Immature natural killer cell (primary cell): ENCODE measurements around the gene NTM. TPM values are rescaled to one million over a fixed set of nuclear protein-coding genes. Genes with fewer than 3 reads are reported as not detected.
"Not testable (repeated sequence)": the region's sequence is repeated elsewhere in the genome, so short reads cannot be mapped to it uniquely, and the experiment has no call there.

ENCODE experiments used
- DNase-seq, 3 donors: peaks; one replicate each; pipeline ENCODE4 v3.0.0; 2022; ENCODE audit warnings: mixed read lengths in 1 of 3
- H3K27ac Mint-ChIP-seq, 6 donors: one replicate each; pipeline ENCODE4 v1.8.0; 2020; ENCODE audit warnings: mixed read lengths in 6 of 6, mild to moderate bottlenecking in 5 of 6, inconsistent platforms in 4 of 6, moderate library complexity in 3 of 6
- H3K27me3 Mint-ChIP-seq, 3 donors: one replicate each; pipeline ENCODE4 v1.8.0; 2020 to 2021; ENCODE audit warnings: low read depth in 3 of 3, mild to moderate bottlenecking in 3 of 3, mixed read lengths in 3 of 3, moderate library complexity in 3 of 3, inconsistent platforms in 1 of 3
- H3K36me3 Mint-ChIP-seq, 3 donors: one replicate each; pipeline ENCODE4 v1.8.0; 2020; ENCODE audit warnings: mixed read lengths in 3 of 3, inconsistent platforms in 2 of 3, mild to moderate bottlenecking in 2 of 3
- H3K4me1 Mint-ChIP-seq, 2 donors: one replicate each; pipeline ENCODE4 v1.8.0; 2020; ENCODE audit warnings: inconsistent platforms in 2 of 2, mild to moderate bottlenecking in 2 of 2, mixed read lengths in 2 of 2, moderate library complexity in 1 of 2
- H3K4me3 Mint-ChIP-seq, 5 donors: one replicate each; pipeline ENCODE4 v1.8.0; 2020; ENCODE audit warnings: mild to moderate bottlenecking in 5 of 5, mixed read lengths in 5 of 5, inconsistent platforms in 3 of 5, moderate library complexity in 3 of 5
- H3K9me3 Mint-ChIP-seq, 6 donors: one replicate each; pipeline ENCODE4 v1.8.0; 2020; ENCODE audit warnings: mild to moderate bottlenecking in 6 of 6, mixed read lengths in 6 of 6, inconsistent platforms in 4 of 6, moderate library complexity in 3 of 6
- polyA plus RNA-seq, 3 donors: library from polyadenylated mRNA; unstranded; fragments of 300-500 nt; fragmentation: Illumina TruSeq; gene quantifications; one replicate each; pipeline ENCODE4 v1.2.3, GENCODE V29; 2021

Gene NTM
- polyA plus RNA-seq, 3 donors from 2014 or later, result not detected

DNA sequence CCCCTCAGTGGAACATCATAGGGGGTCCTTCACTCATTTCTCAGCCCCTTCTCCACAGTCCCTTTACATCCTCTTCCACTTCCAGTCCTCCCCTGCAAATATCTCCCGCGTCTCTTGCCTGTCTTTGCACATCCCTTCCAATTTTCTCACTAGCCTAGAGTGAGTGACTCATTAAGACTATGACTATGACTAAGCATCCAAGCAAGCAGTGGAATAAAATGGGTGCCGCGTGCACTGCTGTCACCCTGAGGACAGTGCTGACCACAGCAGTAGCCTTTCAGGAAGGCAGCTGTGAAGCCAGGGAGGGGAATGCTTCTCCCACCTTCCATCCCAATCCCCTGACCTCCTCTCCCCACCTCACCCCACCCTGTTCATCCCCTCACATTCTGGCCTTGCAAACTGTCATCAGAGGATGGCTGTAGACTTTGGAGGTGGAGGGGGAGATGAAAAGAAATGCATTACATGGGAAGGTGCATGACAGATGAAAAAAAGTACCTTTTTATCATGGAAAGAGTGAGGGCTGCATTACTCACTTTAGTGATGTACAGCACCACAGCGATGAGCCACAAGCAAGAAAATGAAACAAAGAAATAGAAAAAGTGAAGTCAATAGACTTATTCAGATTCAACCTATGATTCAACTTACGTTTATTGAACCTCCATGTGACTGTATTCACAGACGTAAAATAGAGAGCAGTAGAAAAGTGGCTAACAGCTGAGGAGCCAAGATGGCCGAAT lies 948.2 kb downstream of the NTM start:
- Mint-ChIP-seq H3K4me3 (no peak overlapping the region), H3K27ac (no peak overlapping the region), H3K4me1 (no peaks in the 10 kb centered on the region), H3K27me3 (peaks cover 0 to 2% (median 0%) of the 10 kb centered on the region in 3 donors), H3K36me3 (no peaks in the 10 kb centered on the region), H3K9me3 (peaks cover 0 to 7% (median 1%) of the 10 kb centered on the region in 6 donors)
- no peak for DNase-seq

DNA sequence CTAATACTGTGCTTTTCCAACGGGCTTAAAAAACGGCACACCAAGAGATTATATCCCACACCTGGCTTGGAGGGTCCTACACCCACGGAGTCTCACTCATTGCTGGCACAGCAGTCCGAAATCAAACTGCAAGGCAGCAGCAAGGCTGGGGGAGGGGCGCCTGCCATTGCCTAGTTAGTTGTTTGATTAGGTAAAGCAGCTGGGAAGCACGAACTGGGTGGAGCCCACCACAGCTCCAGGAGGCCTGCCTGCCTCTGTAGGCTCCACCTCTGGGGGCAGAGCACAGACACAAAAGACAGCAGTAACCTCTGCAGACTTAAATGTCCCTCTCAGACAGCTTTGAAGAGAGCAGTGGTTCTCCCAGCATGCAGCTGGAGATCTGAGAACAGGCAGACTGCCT lies 949.0 kb downstream of the NTM start:
- DNase-seq, H3K4me1 Mint-ChIP-seq, H3K27ac Mint-ChIP-seq, H3K27me3 Mint-ChIP-seq, H3K4me3 Mint-ChIP-seq, H3K36me3 Mint-ChIP-seq, H3K9me3 Mint-ChIP-seq: not testable (repeated sequence)

DNA sequence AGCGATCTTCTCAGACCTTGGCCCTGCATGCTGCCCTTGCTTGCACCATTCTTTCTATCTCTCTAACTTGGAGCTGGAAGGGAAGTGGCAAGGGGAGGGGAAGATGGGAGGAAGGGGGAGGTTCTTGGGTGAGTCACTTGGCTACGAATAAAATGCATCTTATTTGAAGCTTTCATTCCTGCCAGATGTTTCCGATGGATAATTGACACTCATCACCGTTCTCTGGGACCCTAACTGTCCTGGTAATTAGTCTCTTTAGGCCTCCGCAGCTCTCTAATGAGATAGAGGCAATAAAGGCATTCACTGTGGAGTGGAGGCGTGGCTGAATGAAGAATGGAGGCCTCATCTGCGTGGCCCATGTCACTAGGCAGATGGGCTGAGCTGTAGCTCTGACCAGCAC lies 960.1 kb downstream of the NTM start:
- Mint-ChIP-seq H3K27me3 (peaks cover 0 to 4% (median 3%) of the 10 kb centered on the region in 3 donors), H3K27ac (no peak overlapping the region), H3K4me1 (no peaks in the 10 kb centered on the region), H3K36me3 (peaks cover 0 to 4% (median 0%) of the 10 kb centered on the region in 3 donors), H3K9me3 (peaks cover 2 to 16% (median 7%) of the 10 kb centered on the region in 6 donors), H3K4me3 (no peak overlapping the region)
- DNase-seq, result no peak

DNA sequence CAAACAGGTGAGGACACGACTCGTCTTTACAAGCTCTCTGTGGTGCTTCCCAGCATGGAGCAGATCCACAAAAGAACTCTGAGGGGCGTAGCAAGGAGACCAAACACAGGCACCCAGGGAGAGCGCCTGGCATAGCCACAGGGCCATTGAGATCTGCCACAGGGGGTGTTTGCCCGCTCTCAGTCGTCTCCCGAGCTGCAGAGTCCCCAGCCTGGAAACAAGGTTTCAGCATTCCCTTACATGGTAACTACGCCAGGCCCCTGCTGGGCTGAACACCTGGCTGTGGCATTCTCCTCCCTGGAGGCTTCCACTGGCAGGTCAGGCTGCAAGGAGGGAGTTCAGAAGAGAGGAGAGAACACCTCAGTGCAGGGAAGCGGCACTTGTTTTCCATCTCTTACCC lies 962.1 kb downstream of the NTM start:
- peaks cover 2 to 16% (median 8%) of the 10 kb centered on the region in 6 donors for H3K9me3 Mint-ChIP-seq
- H3K4me1 Mint-ChIP-seq, result no peaks in the 10 kb centered on the region
- H3K36me3 Mint-ChIP-seq, result peaks cover 0 to 4% (median 0%) of the 10 kb centered on the region in 3 donors
- no peak for DNase-seq
- peaks cover 0 to 4% (median 3%) of the 10 kb centered on the region in 3 donors for H3K27me3 Mint-ChIP-seq
- no peak overlapping the region for H3K4me3 Mint-ChIP-seq
- no peak overlapping the region for H3K27ac Mint-ChIP-seq

DNA sequence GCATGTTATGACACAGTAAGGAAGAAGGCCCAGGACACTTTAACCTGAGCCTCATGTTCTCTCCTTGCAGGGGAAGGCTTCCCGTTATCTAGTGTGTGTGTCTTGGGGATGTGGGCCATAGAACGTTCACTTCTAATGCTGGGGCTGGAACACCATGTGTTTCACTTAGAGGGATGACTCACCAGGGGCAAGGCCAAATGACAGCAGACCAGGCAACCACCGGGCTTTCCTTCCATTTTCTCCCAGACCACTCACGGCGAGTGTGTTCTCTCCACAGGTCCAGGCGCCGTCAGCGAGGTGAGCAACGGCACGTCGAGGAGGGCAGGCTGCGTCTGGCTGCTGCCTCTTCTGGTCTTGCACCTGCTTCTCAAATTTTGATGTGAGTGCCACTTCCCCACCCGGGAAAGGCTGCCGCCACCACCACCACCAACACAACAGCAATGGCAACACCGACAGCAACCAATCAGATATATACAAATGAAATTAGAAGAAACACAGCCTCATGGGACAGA lies 964.4 kb downstream of the NTM start:
- H3K9me3 Mint-ChIP-seq, result peaks cover 2 to 16% (median 7%) of the 10 kb centered on the region in 6 donors
- H3K4me1 Mint-ChIP-seq, result no peaks in the 10 kb centered on the region
- no peak for DNase-seq
- H3K36me3 Mint-ChIP-seq, result peaks cover 0 to 4% (median 0%) of the 10 kb centered on the region in 3 donors
- H3K4me3 Mint-ChIP-seq, result no peak overlapping the region
- peaks cover 0 to 3% (median 2%) of the 10 kb centered on the region in 3 donors for H3K27me3 Mint-ChIP-seq
- no peak overlapping the region for H3K27ac Mint-ChIP-seq

DNA sequence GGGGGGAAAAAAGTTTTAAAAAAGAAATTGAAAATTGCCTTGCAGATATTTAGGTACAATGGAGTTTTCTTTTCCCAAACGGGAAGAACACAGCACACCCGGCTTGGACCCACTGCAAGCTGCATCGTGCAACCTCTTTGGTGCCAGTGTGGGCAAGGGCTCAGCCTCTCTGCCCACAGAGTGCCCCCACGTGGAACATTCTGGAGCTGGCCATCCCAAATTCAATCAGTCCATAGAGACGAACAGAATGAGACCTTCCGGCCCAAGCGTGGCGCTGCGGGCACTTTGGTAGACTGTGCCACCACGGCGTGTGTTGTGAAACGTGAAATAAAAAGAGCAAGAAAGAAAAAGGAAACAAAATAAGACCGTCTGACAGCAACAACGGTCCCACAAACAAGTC lies 964.9 kb downstream of the NTM start:
- Mint-ChIP-seq H3K27ac (no peak overlapping the region), H3K4me1 (no peaks in the 10 kb centered on the region), H3K9me3 (peaks cover 0 to 12% (median 6%) of the 10 kb centered on the region in 6 donors), H3K4me3 (no peak overlapping the region), H3K27me3 (peaks cover 0 to 3% (median under 1%) of the 10 kb centered on the region in 3 donors), H3K36me3 (peaks cover 0 to 4% (median 0%) of the 10 kb centered on the region in 3 donors)
- DNase-seq, result no peak

DNA sequence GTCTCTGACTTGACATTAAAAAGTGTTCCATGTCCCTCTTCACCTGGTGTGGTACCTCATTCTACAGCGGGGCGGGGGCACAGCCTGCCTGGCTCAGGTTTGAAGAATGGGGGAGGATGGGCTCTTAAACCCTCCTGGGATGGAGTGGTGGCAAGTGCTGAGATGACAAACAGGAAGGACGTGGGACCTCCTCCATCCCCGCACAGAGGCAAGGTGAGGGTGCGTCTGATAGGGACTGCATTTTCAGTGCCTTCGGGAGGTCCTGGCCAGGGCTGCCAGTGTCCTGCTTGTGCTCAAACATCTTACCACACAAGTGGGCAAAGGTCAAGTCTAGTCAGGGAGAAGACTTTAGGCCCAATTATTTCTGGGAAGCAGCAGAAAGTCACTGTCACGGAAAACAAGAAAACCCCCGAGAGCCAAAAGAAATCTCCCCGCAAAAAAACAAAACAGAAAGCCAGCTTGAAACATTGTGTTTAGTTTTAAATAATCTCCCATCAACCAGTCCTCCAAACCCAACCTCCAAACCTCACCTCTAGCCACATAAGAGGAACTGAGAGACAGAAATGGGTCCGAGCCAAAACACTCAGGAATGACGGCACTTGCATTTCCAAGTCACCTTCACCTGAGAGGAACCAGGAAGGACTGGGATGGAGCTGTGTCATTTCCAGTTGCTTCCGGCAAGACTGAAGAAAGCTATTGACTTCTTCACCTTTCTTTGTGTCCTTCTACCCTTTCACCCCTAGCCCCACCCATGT lies 966.5 kb downstream of the NTM start:
- no peak for DNase-seq
- no peaks in the 10 kb centered on the region for H3K4me1 Mint-ChIP-seq
- H3K27me3 Mint-ChIP-seq, result peaks cover 0 to 2% (median 0%) of the 10 kb centered on the region in 3 donors
- no peak overlapping the region for H3K27ac Mint-ChIP-seq
- H3K9me3 Mint-ChIP-seq, result peaks cover 0 to 9% (median 3%) of the 10 kb centered on the region in 6 donors
- no peak overlapping the region for H3K4me3 Mint-ChIP-seq
- H3K36me3 Mint-ChIP-seq, result no peaks in the 10 kb centered on the region

DNA sequence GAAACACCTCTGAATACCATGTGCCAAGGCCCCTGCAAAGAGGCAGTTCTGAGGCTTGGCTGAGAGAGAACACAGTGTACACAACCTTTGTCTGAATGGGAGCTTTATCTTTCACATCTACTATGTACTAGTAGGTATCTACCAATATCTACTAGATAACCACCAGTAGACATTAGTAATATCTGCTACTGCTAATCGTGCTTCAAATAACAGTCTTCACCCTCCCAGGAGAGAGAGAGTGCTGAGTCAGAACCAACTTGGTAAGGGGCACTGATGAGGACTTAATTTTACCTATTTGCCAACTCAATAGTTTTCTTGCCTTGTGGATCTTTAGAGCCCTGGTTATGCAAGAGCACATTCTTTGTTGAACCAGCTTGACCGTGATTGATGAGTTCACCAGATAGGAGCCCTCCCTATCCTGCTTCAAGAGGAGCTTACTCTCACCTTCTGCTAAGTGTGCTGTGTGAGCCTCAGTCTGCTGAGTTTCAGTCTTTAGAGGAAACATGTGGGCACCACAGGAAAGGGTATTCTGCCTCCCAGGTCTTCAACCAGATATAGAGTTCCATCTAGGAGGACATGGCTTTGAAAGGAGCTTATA lies 967.5 kb downstream of the NTM start:
- Mint-ChIP-seq H3K4me3 (no peak overlapping the region), H3K27ac (no peak overlapping the region), H3K36me3 (no peaks in the 10 kb centered on the region), H3K9me3 (peaks cover 0 to 12% (median 3%) of the 10 kb centered on the region in 6 donors), H3K27me3 (peaks cover 0 to 2% (median 0%) of the 10 kb centered on the region in 3 donors), H3K4me1 (no peaks in the 10 kb centered on the region)
- DNase-seq, result no peak

DNA sequence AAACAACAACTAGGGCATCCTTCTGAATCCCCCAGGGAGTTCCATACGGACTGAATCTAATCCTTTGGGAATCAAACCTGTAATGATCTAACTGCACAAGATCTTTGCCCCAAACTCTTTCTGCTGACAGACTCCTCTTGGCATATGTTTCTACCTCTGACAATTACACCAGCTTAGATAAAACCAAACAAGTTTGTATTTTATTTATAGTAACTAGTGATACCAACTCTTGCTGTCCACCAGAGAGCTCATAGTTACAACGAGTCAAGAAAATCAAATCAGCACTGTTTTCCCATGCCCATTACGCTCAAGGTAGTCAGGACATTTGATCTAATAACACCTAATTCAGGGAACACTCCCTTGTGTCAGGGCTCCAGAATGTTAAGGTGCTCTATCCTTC lies 972.0 kb downstream of the NTM start:
- H3K27ac Mint-ChIP-seq, result no peak overlapping the region
- H3K4me1 Mint-ChIP-seq, result no peaks in the 10 kb centered on the region
- H3K27me3 Mint-ChIP-seq, result peaks cover 0 to 2% (median 0%) of the 10 kb centered on the region in 3 donors
- no peak for DNase-seq
- H3K4me3 Mint-ChIP-seq, result no peak overlapping the region
- H3K9me3 Mint-ChIP-seq, result peaks cover 0 to 7% (median 2%) of the 10 kb centered on the region in 6 donors
- no peaks in the 10 kb centered on the region for H3K36me3 Mint-ChIP-seq

DNA sequence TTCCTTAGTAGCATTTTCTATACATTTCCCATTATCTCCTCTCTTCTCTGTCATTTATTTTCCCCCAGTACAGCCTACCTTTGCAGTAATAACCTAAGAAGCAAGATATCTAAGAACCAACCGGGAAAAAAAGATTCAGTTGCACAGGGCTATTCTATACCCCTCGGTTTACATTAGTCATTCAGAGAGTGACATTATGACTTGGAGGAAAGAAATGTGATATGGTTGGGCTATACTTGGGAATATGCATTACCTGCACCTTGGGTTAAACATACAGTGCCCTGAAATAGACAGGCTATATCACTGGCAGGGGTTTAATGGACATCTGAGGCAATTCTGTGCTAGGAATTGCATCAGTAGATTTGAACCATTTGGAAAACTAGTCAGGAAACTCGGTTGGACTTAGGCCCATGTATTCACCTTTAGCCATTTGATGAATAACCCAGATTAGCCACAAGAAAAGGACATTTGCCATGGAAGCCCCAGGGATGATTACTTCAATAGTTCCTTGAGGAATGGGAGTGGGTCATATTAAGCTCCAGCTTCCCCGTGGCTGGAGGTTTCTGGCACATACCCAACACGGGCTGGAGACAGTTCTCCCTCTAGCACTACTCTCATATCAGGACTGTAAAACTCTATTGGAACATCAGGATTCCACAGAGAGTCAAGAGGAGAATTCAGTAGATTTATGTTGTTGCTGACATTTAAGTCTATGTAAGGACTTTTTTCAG lies 973.2 kb downstream of the NTM start:
- Mint-ChIP-seq H3K4me3 (no peak overlapping the region), H3K9me3 (peaks cover 0 to 10% (median 2%) of the 10 kb centered on the region in 6 donors), H3K27ac (no peak overlapping the region), H3K27me3 (peaks cover 0 to 2% (median 0%) of the 10 kb centered on the region in 3 donors), H3K36me3 (no peaks in the 10 kb centered on the region), H3K4me1 (peaks cover 0 to 1% of the 10 kb centered on the region in 2 donors)
- DNase-seq, result no peak

DNA sequence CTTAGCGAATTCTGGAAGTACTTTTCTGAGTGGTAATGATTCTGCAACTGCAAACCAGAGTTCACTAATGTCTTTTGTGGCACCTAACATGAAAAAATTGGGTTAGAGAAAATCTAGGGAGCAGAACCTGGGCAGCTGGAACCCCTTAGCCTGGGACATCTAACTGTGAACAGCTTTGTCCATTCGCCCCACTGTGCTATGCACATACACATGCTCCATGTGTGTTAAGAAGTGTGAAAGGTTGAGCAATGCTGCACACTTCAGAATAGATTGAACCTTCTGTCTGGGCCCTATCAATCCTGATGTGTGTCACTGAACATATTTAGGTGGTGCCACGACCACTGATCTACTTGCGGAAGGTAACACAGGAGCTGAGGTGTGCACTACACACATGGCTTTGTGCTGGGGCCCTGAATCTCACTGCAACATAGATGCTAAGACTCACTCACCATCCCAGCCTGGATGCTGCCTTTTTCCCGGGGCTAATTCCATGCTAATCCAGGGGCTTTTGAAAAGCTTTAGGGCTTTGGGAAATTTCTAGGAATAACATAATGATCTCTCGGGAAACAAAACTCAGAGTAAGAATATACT lies 976.2 kb downstream of the NTM start:
- H3K9me3 Mint-ChIP-seq, result peaks cover 0 to 10% (median 5%) of the 10 kb centered on the region in 6 donors
- no peak overlapping the region for H3K4me3 Mint-ChIP-seq
- peaks cover 0 to 1% of the 10 kb centered on the region in 2 donors for H3K4me1 Mint-ChIP-seq
- H3K27me3 Mint-ChIP-seq, result peaks cover 0 to 2% (median 0%) of the 10 kb centered on the region in 3 donors
- H3K36me3 Mint-ChIP-seq, result no peaks in the 10 kb centered on the region
- DNase-seq, result no peak
- no peak overlapping the region for H3K27ac Mint-ChIP-seq

DNA sequence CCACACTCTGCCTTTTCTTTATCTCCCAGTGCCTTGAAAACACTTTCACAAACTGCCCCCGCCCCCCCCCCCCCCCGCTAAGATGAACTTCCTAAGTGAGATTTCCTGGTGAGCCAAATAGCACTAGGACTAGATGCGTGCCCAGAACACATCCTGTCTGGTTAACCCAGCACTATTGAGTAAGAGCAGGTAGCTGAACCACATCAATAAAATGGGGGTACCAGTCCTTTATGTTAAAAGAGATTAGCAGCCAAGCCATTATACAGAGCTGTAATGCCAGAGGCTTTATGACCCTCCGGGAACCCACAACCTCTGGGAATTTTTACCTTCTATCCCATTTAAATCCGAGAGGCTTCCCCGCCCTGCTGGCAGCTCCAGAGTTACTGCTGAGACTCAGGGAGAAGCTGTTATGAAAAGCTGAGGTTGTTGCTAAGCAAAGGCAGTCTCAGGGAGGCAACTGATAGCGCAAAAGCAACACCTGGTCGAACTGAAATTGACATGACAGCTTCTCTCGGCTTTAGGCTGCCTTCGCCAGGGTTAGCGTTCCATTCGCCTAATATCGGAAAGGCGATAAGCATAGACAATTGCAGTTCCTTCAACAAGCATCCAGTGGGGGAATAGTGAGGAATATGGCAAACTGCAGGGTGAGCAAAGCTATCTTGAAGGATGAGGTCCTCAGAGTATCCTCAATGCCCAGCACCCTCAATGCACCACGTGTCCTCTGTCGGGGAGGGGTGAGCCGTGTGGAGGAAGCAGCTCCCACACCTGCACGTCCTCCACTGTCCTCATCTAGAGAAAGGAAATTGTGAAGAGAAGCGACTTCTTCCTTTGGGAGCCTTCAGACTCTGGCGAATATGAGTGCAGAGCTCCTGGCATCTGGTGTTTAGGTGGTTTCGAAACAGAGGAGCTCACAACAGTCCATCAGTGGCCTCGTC lies 977.0 kb downstream of the NTM start:
- Mint-ChIP-seq H3K27ac (no peak overlapping the region), H3K4me3 (no peak overlapping the region), H3K36me3 (no peaks in the 10 kb centered on the region), H3K27me3 (peaks cover 0 to 2% (median 0%) of the 10 kb centered on the region in 3 donors), H3K9me3 (peaks cover 0 to 10% (median 5%) of the 10 kb centered on the region in 6 donors), H3K4me1 (peaks cover 0 to 1% of the 10 kb centered on the region in 2 donors)
- no peak for DNase-seq
